Stimulated activated CD8-positive, alpha-beta memory T cell treated with anti-CD3 and anti-CD28 coated beads, Interleukin-4, amount 100 ng/mL, for 24 hours (primary cell): ENCODE results near the gene CHAT.

ENCODE experiments used
- DNase-seq: peaks from one replicate; pipeline ENCODE4 v3.0.0-alpha.2; 2020; ENCODE audit warnings: low read depth

CHAT gene

GRCh38 chr10:49688920-49689319 is 75.1 kb downstream of the CHAT start:
- no peak for DNase-seq

- no peak for DNase-seq
Observed at GRCh38 chr10:49689882-49690510, 76.2 kb downstream of the CHAT start.

DNA sequence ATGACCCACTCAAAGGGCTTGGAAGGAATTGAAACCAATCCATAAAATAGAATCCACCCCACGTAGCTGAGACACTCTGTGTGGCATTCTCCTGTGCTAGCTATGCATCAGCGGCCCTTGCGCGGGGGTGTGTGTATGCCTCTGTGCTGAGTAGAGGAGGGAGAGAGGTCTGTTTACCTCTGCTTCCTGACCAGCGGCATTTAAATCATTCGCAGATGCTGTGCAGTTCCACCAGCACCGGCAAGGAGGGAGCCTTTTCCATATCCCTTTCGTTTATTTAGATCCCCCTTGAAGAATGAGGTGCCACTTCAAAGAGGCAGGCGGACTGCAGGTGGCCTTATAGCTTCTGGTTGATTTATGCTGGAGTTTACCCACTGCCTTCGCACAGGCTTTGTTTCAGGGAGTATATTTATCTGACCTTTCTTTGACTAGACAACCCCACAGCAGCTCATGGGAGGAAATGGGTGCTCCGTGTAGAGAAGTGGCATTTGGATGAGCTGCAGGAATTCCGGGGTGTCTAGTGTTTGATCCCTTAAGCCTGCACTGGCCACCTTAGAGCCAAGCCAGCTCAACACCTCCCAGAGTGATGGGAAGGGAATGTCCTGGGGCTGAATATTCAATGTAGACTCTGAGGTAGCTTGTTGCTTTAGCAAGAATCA is 77.0 kb downstream of the CHAT start:
- DNase-seq, result no peak

- no peak for DNase-seq
Observed at GRCh38 chr10:49691588-49691987, 77.8 kb downstream of the CHAT start.

DNA sequence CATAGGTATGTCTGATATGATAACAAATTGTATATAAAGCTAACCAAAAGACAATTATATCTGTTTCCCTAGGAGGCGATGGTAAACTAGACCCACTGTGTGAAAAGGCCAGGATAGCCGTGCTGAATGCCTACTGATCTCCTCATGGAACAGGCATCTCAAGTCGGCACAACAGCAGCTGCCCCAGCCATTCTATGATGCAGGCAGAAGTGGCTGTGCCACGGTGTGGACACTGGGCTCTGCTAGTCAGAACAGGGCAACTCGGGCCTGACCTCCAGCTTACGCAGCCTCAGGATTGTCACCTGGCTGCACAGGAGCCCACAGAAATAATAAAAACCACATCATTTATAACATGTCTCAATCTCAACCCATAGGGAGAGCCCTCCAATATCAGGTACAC is 80.6 kb downstream of the CHAT start:
- DNase-seq, result no peak

- no peak for DNase-seq
Observed at GRCh38 chr10:49696311-49696710, 82.5 kb downstream of the CHAT start.

GRCh38 chr10:49698679-49699078 is 84.8 kb downstream of the CHAT start:
- DNase-seq, result no peak

DNA sequence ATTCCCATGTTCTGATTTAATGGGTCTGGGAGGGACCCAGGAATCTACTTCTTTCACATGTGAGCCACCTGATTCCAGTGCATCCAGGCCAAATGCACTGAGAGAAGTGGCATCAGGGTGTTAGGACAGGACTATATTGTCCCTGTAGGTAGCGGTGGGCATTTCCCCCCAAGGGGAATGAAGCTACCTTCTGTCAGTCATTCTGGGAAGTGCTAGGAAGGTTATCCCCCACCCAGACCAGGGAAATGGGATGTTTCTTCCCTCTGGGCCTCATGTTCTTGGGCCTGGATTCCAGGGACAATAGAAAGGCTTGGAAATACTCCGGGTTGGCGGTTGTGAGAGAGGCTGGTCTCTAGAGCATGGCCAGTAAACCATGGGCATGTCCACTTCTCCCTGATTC is 86.4 kb downstream of the CHAT start:
- DNase-seq, result no peak

GRCh38 chr10:49700997-49701396 is 87.2 kb downstream of the CHAT start:
- DNase-seq, result no peak

DNA sequence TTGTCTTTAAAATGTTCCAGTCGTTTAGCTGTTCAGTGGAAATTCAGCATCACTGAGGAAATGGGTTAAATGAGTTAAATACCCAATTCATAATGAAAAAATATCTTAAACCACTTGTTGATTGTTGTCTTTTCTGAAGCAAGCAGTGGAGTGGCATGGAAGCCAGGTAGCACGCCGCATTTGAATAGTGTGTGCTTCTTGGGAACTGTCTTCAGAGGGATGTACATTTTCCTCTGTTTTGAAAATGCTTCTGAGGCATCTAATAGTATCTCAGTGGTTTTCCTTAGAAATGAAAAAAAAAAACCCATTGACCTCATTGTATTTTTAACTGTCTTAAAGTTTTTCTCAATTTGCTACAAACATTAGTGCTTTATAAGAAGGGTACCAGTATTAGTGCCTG is 93.7 kb downstream of the CHAT start:
- DNase-seq, result no peak

- no peak for DNase-seq
Observed at GRCh38 chr10:49709934-49710333, 96.1 kb downstream of the CHAT start.

DNA sequence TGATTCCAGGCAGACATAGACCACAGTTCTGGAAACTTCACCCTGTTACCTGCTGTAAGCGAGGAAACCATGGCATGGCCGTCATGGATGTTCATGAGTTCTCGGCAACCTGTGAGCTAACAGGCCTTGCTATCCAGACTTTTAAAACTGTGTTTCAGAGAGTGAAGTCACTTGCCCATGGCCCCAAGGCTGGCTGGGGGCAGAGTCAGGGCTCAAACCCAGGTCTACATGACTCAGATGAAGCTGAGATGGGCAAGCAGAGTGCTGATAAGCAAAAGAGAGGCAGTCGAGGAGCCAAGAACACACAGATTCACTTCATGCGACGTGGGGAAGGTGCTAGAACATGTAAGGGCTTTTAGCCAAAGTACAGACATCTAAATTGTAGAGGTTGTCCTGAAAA is 97.1 kb downstream of the CHAT start:
- no peak for DNase-seq

GRCh38 chr10:49711481-49711880 is 97.6 kb downstream of the CHAT start:
- no peak for DNase-seq

DNA sequence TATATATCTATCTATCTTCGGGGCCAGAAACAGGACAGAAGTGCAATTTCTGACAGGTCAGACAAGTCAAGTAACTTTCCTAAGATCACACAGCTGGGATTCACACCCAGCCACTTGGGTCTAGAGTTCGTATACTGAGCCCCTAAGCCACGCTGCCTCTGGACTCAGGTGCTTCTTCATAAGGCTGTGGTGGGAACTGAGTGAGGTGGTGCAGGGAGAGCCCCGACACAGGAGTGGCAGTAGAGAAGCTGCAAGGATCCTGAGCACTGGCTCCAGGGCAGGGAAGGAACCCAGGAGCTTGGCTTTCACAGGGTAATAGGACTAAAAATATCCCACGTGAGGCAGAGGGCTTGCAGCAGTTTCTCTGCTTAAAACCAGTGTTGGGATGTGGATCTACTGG is 99.4 kb downstream of the CHAT start:
- DNase-seq, result no peak
